ENCODE measurements around the gene PLK2.

PLK2 gene

DNA sequence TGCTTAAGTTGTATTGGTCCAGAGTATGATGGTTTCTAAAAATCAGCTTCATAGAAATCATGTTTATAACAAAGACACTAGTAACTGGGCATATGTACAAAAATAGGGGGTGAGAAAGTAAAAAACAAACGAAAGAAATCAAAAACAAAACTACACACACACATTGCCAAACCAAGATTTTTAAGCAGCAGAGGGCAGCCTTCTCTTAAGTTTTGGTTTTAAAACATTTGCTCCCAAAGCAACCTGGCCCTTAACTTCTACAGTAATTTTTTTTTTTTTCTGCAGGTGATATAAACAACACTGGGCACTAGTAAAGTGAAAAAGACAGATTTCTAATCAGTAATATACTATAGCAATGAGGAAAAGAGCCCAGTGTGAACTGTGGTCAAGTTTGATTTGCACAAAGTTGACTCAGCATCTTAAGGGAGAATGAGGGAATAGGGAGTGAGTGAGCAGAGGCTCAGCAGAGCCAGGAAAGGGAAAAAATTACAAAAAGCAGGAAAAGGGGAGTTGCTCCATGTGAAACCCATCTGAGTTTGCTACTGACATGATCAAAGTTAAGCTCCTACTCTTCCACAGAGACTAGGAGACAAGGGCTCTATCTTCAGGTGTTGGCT, 18.0 kb upstream of the PLK2 start:
- DNase-seq = no peak

DNA sequence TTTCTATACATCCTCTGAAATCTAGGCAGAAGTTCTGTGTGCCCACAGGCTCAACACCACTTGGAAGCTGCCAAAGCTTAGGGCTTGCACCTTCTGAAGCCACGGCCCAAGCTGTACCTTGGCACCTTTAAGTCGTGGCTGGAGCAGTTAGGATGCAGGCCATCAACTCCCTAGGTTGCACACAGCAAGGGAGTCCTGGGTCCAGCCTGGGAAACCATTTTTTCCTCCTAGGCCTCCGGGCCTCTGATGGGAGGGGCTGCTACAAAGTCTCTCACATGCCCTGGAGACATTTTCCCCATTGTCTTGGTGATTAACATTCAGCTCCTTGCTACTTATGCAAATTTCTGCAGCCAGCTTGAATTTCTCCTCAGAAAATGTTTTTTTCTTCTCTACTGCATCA, 15.5 kb upstream of the PLK2 start:
- DNase-seq = no peak

DNA sequence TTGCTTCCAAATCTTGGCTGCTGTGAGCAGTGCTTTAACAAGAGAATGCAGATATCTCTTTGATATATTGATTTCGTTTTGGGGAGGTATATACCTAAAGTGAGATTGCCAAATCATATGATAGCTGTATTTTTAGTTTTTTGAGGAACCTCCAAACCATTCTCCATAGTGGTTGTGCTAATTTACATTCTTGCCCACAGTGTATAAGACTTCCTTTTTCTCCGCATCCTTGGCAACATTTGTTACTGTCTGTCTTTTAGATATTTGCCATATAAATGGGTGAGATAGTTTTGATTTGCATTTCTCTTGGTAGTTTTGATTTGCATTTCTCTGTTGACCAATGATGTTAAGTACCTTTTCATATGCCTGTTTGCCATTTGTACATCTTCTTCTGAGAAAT, 10.0 kb upstream of the PLK2 start:
- DNase-seq = no peak

DNA sequence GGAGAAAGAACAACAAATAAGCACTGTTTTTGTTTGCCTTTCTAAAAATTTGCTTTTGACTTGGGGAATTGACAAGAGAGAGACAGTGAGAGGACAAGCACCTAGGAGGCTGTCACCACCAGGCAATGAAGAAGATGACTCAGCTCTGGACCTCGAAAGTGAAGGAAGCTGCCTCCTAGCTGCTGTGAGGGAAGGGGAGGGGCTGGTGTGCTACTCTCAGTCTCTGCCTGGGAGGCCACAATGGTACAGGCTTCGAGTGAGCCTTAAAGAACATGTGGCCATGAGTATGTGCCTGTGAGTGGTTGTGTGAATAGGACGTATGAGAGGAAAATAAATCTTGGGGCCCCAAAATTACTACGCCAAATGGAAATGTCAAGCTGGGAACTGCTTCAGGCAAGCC, 7.1 kb upstream of the PLK2 start:
- no peak for DNase-seq

DNA sequence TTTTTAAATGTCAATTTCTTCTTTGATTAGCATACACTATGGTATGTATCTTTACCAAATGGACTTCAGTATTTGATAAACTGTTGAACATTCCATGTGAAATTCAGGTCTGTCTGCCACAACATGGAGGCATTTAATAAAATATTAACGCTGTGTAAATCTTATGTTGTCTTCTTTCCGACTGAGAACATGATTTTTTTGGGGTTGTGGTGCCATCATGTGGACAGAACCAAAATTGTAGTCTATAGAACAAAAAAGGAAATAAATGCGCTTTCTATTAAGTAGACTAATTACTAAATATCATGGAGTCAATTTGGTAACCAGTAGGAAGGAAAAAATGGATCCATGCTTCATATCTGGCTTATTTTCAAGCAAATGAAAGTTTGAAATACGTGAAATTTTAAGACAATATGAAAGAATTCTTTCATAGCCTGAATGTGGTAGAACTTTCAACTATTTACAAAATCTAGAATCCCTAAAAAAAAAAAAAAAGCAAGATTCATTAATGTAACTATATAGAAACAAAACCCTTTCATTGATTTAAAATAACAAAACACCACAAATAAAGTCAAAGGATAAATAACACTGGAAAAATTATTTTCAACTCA, 2.8 kb upstream of the PLK2 start:
- no peak for DNase-seq

DNA sequence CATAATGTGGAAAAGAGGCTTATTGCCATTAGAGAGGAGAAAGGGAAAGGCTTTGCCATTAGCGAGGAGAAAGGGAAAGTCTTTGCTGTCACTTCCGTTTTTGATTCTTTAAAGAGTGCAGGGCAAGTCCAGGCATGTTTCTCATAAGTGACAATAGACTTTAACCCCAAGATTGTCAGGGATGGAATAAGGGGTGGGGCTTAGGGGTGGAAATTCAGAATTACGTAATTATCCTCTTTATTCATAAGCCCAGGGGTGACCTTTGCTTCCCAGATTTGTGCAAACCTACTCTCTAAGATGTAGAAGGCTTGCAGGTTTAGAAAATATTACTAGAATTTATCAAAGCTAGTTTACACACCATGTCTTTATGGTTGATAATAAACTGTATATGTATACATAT, 2.3 kb upstream of the PLK2 start:
- no peak for DNase-seq

DNA sequence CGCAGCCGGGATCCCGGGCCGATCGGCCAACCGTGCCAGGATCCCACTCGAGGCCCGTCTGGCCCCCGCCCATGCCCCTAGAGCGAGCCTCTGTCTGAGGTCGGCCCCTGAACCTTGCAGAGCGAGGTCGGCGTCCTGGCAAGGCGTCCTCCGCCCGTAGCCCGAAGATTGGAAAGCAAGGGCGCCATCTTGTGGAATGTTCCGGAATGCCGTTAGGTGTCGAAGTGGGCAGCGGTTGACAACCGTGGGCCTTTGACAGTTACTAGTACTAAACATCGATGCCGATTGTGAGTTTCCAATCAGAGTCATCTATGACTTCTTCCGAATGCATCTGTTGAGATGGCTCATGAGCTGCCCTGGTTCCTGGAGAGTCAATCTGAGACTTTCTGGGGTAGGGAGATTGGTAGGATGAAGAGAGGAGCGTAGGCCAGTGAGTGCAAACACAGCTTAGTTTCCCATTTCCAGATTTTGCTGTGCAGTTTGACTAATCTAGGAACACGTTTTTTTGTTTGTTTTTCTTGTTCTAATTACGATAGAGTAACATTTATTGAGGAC, 923 bp upstream of the PLK2 start:
- peak; percentile 93 for DNase-seq

DNA sequence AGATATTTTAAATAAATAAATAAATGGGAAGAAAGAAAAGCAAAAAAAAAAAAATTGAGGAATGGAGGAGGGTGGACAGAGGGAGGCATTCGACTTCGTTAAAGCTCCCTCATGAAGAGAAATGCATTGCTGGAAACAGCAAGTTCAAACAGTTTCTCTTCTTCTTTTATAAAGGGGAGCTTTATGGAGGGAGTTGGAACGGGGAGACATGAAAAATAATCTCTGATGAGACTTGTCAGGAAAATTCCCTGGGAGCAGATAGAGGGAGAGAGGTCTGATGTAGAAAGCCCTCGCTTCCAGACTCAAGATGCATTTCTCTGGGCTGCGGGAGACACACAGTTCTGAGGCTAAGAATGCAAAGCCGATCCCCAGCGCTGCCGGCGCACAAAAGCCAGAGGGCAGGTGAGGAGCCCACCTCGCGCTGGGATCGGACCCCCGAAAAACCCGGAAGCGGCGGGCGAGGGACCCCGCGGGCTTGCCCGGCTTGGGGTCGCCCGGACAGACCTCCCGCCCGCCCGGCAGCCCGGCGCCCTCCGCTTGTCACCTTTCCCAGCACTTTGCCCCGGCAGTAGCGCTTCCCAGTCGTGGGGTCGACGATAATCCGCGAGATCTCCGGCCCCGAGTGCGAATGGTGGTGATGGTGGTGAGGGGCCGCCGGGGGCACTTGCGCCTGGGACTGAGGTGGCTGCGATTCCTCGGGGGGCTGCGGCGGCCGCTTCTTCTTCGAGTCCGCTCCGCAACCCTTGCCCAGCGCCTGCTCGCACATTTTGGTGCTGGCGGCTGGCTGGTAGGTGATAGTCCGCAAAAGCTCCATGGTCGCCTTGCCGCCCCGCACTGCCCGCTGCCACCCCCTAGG, 512 bp downstream of the PLK2 start:
- no peak for DNase-seq

DNA sequence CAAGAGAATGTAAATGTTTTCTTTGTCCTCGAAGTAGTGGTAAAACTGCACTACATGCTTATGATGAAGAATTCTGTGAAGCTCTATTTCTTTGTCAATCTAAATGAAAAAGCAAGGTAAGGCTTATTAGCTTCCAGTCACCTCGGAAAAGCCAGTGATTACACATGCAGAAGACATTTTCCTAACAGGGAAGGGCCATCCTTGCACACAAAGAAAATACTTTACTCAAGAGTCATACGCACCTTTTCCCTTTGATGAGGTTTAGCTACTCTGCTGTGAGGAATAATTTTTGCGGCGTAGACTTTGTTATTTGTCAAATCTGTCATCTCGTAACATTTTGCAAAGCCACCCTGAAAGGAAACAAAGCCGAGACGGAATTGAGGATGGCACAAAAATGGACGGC, 1.1 kb downstream of the PLK2 start:
- DNase-seq = no peak

DNA sequence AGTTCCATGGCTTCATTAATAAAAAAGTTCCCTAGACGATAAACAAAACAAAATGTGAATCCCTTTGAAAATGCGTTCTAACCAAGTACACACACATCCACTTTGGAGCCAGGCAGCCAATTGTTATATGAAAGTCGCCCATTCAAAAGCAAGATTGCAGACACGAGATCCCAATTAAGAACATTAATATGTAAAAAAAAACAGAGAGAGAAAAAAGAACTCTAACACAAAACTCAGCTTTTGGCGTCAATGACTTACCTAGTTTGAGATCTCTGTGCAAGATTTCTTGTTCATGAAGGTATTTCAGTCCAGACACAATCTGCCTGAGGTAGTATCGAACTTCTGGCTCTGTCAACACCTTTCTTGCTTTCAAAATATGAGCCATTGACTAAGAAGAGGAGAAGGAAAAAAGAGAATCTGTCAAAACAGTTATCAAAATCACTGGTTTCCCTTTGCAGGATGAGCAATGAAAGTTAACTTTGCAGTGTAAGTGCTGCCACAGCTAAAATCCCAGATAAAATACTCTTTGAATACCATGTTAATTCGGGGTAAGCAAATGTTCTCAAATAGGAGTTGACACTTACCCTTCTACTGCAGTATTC, 1.6 kb downstream of the PLK2 start:
- DNase-seq = no peak

DNA sequence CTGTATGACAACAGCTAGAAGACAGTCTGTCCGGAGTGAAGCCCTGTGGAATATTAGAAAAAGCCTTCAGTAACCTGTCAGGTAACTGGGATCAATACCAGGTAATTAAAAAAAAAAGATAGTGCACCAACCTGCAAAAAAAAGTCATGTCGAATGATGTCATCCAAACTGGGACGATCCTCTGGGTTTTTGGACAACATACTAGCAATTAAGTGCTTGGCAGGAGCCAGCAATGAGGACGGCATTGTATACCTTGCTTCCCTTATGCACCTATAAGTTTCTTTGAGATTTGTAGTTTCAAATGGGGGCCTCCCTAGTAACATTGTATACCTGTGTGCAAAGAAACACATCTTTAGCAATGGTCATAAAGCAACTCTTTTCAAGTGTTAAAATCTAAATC, 2.8 kb downstream of the PLK2 start:
- no peak for DNase-seq

DNA sequence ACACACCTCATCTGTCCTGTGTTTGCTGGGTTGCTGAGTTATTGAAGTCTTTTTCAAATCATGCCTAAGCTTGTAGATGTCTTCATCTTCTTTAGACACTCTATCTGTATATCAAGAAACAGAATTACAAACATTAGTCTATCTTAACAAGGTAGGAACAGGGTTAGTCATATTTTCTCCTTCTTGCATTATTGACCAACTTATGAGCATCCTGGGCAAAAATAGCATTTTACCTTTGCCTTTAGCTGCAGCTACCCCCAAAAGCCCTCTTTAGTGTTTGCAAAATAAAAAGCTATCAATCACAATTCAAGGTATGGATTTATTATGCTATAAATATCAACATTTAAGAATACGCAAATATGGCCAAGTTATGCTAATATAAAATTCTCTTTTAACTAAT, 3.4 kb downstream of the PLK2 start:
- no peak for DNase-seq

DNA sequence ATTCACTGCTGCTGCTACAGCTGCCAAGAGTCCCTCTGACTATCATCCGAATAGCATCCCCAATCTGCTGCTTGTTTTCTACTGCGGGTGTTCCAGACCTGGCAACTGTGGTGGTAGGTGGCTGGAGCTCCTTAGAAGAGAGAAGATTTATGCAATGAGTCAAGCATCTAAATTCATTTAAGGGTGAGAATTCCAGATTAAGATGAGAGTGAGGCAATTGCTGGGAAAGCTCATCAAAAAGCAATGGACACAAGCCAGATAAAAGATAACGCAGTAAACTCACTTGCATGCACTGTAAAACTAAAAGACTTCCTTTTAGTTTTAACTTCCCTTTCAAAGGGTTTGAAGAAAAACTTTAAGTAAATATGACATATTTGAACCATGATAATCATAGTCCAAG, 3.9 kb downstream of the PLK2 start:
- no peak for DNase-seq

DNA sequence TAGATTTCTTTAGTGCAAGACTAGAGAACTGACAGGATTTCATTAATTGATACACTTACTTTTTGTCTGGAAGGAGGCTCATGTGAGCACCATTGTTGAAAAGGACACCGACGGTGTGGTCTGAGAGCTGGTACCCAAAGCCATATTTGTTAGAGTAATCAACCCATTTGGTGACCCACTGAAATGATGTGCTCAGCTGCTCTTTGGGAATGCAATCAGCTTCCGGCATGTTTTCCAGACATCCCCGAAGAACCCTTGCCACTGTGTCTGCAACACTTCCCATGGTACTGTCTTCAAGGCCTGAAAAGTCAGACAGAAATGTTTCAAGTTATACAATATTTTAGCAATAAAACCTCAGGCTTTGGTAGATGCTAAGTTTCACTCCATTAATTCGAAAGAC, 4.4 kb downstream of the PLK2 start:
- no peak for DNase-seq

DNA sequence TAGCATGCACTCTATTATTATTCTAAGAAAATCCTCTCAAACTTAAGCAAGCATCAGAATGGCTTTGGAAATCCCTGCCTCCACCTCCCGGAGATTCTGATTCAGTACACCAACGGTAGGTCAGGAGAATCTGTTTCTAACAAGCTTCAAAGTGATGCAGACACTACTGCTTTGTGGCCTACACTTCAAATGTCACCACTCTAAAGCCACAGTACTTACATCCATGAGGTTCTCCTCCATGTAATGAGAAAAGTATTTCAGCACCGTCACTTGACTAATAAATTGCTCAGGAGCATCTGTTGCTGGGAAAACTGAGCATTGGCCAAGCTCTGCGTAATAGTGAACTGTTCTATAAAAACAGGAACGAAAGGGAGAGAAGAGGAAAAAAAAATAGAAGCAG, 4.8 kb downstream of the PLK2 start:
- DNase-seq = no peak

DNA sequence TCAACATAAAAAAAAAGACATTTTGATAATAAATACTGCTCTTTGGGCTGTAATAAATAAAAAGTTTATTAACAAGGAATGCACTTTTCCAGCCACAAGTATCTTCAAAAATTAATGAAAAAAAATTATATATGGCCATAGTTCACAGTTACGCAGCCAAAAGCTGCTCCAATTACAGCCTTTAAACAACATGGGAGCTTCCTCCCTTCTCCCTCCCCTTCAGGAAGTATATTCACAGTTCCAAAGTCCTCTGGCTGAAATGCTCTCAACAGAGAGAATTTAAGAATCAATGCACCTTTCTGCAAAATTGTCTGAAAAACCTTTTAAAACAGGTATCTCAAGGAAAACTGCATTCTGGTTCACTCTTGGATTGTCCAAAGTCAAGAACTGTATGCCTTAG, 5.9 kb downstream of the PLK2 start:
- no peak for DNase-seq

DNA sequence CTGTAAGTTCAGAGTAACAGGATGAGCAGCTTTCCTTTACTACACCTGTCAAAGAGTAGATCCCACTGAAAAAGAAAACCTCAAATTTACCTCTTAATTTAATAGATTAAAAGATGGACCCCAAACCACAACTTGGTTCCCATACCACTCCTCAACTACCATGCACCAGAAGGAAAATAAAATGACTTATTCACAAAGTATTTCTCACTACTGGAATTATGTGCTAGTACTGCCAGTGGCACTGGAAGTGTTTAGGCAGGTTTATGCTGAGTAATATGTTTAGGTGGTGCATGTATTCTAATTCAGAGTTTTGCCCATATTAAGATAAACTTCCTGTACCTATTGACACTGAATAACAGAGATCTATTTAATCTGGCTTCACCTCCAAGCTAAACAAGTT, 6.6 kb downstream of the PLK2 start:
- no peak for DNase-seq

DNA sequence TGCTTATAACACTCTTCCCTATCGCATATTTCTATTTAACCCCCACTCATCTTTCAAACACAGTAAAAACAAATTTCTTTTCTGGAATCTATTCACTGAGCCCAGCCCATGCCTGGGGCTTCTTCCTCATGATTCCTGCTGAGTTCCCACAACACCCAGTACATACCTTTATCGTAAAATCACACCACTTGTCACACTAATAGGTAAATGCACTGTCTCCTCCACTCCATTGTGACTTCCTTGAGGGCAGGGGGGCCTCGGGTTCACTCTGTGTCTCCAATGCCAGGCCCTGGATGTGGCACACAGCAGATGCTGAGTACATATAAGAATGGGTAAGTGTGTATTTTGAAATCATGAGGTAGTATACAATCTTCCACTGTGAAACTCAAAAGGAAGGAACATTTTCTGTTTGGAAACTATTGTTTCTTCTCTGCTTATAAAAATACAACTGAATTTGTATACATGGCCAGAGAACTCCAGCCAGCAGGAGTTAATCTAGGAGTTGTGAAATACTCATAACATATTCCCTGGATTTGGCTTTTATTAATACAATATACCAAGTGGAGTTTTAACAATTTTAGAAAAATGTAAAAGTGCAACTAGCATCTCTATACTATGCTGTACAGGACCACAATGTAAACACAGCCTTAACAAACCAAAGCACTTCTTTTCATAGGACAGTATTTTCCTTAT, 7.2 kb downstream of the PLK2 start:
- no peak for DNase-seq

DNA sequence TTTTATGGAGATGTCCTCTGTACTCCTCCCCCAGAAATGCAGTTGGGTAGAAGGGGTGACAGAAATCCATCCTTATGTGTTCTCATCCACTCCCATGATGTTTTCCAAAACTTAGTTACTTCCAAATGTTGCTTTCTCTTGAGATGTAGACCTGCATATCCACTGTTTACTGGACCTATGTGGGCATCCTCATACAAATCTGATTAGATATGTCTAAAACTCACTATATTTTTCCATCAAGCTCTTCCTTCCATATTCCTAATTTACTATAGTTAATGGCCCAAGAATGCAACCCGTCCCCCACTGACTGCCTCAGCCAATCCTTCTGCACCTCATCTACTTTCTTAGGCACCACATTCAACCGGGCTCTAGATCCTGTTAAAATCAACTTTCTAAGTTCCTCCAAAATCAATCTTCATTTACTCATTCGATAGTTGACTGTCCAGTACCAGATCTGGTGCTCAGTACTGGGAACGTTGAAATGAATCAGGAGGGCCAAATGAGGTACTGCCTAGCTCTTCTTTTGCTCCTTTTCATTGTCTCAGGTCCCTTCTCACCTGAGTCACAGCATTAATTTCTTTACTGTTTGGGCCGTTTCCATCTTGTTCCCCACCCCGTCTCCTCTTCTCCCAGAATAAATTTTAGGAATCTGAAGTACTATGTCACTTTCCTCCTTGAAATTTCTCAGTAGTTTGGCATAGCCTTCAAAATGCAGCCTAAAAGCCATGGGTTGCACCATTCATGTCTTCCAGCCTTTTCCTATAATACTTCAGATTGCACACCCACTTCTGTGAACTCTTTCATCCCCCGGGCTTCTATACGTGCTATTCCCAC, 7.9 kb downstream of the PLK2 start:
- DNase-seq = no peak

DNA sequence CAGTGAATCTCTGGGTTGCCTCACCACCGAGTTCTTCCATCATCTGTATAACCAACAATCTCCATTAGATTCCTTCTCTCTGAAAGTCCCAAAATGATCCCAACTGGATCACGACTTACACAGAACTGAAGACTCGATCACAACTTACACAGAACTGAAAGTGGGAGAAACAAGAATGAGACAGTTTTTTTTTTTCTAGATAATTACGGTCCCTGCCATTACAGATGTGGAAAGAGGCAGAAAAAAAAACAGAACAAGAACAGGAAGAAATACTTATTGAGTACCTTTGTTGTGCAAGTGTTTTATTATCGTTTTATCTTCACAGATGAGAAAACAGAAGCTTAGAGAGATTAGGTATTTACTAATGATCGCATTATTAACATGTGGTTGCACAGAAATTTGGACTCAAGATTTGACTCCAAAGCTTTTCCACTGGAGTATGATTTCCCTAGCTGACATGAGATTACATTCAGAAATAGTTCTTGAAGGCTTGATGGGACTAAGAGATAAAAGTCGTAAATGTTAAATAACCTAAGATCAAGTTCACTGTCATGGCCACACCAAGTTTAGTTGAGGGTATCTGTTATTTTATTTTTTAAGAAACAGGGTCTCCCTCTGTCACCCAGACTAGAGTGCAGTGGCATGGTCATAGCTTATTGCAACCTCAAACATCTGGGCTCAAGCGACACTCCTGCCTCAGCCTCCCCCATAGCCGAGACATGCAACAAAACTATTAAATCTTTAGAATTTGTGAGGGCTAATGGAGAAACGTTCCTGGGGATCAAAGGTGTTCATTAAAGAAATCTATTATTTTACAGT, 8.9 kb downstream of the PLK2 start:
- DNase-seq = no peak

DNA sequence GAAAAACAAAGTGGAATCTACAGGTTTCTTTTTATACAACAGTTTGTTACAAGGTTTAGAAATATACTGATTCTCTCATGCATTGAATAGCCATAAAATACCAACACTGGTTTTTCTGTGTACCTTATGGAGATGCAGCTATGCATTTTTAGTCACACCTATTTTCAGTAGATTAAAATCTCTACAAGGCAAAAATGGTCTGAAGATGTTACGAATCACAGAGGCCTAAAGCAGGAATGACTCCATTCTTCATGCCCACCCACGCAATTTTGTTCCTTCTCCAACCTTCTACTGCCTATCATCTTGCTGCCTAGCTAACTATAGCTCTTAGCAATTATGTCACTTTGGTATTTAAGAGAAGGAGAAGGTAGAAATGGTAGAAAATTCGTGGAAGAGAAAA, 9.9 kb downstream of the PLK2 start:
- DNase-seq = no peak
